ENCODE data around the gene ATAD2B. TPM values are rescaled to one million over a fixed set of nuclear protein-coding genes. Genes with fewer than 3 reads are reported as not detected.
A peak's percentile ranks its signal among the peaks of the same experiment; 100 is the strongest.

The ATAD2B gene
- total and polyA plus RNA-seq, 7 donors: 2.4 to 22.5 (median 19.7) TPM

- H3K4me1 ChIP-seq: no peaks in the 10 kb centered on the region
- no peak overlapping the region for H3K27ac ChIP-seq
- DNase-seq: no peak
- H3K27me3 ChIP-seq: no peaks in the 10 kb centered on the region
- no peak overlapping the region for H3K4me3 ChIP-seq
- intact Hi-C loops (cut with DNase I): no loop called here
- 72 to 84% methylated on average over 2 of the region's 2 CpGs for WGBS, 2 donors
- no peaks in the 10 kb centered on the region for H3K9me3 ChIP-seq
- TF ChIP-seq POLR2A (IDR thresholded peaks at IDR 0.05): no peak
- no peak for TF ChIP-seq CTCF (IDR thresholded peaks at IDR 0.05)
- TF ChIP-seq EP300 (IDR thresholded peaks at IDR 0.05): no peak
- no peak for TF ChIP-seq POLR2AphosphoS5 (IDR thresholded peaks at IDR 0.05)
- peaks cover 0 to 52% (median 5%) of the 10 kb centered on the region in 4 donors for H3K36me3 ChIP-seq
These were observed 67.7 kb downstream of the ATAD2B start for GRCh38 chr2:23859234-23859633.

- no peaks in the 10 kb centered on the region for H3K9me3 ChIP-seq
- H3K36me3 ChIP-seq: peaks cover 0 to 6% (median 0%) of the 10 kb centered on the region in 4 donors
- DNase-seq: no peak
- intact Hi-C loops (cut with DNase I): no loop called here
- no peaks in the 10 kb centered on the region for H3K4me1 ChIP-seq
- no peak overlapping the region for H3K4me3 ChIP-seq
- no peaks in the 10 kb centered on the region for H3K27me3 ChIP-seq
- 75 to 85% methylated on average over 4 of the region's 4 CpGs for WGBS, 2 donors
- no peak for TF ChIP-seq POLR2AphosphoS5 (IDR thresholded peaks at IDR 0.05)
- no peak for TF ChIP-seq CTCF (IDR thresholded peaks at IDR 0.05)
- TF ChIP-seq EP300 (IDR thresholded peaks at IDR 0.05): no peak
- no peak for TF ChIP-seq POLR2A (IDR thresholded peaks at IDR 0.05)
- no peak overlapping the region for H3K27ac ChIP-seq
These were observed 76.2 kb downstream of the ATAD2B start for GRCh38 chr2:23850564-23851256.

- no peak overlapping the region for H3K4me3 ChIP-seq
- H3K27ac ChIP-seq: no peak overlapping the region
- 89 to 93% methylated on average over 4 of the region's 4 CpGs for WGBS, 2 donors
- no peak for TF ChIP-seq POLR2A (IDR thresholded peaks at IDR 0.05)
- no peak for TF ChIP-seq CTCF (IDR thresholded peaks at IDR 0.05)
- no peak for TF ChIP-seq POLR2AphosphoS5 (IDR thresholded peaks at IDR 0.05)
- no peak for TF ChIP-seq EP300 (IDR thresholded peaks at IDR 0.05)
- no peaks in the 10 kb centered on the region for H3K36me3 ChIP-seq
- no peaks in the 10 kb centered on the region for H3K4me1 ChIP-seq
- no peaks in the 10 kb centered on the region for H3K9me3 ChIP-seq
- intact Hi-C loops (cut with DNase I): no loop called here
- no peak for DNase-seq
- no peaks in the 10 kb centered on the region for H3K27me3 ChIP-seq
These were observed 82.0 kb downstream of the ATAD2B start for GRCh38 chr2:23844905-23845304.

- DNase-seq: no peak
- Histone ChIP-seq H3K4me1 (no peaks in the 10 kb centered on the region), H3K4me3 (no peak overlapping the region), H3K27me3 (no peaks in the 10 kb centered on the region), H3K9me3 (no peaks in the 10 kb centered on the region), H3K27ac (peak overlapping the region in 2 of 4 donors; percentile 12 to 42), H3K36me3 (no peaks in the 10 kb centered on the region)
- 69 to 74% methylated on average over 7 of the region's 7 CpGs for WGBS, 2 donors
- intact Hi-C loops (cut with DNase I): no loop called here
- no peak for TF ChIP-seq POLR2A (IDR thresholded peaks at IDR 0.05)
- TF ChIP-seq CTCF (IDR thresholded peaks at IDR 0.05): no peak
- TF ChIP-seq POLR2AphosphoS5 (IDR thresholded peaks at IDR 0.05): no peak
- TF ChIP-seq EP300 (IDR thresholded peaks at IDR 0.05): no peak
These were observed 83.6 kb downstream of the ATAD2B start for GRCh38 chr2:23843051-23843976.

All from sigmoid colon (tissue), 7 donors.